PC-3 (cell line): ENCODE results near the gene GPBP1. TPM values are rescaled to one million over a fixed set of nuclear protein-coding genes. Genes with fewer than 3 reads are reported as not detected.
"Not testable (repeated sequence)": the region's sequence is repeated elsewhere in the genome, so short reads cannot be mapped to it uniquely, and the experiment has no call there.

Source experiments
- ATAC-seq: fragments of 200-7000 bp; cut with Tn5 transposase; 2 replicates; pipeline ENCODE4 v1.9.1; 2020; ENCODE audit warnings: mild to moderate bottlenecking, moderate library complexity
- BruUV-seq: library from RNA; stranded (reverse); fragments of 400-500 nt; replicated peaks from 2 replicates; lab custom pipeline; 2021; lab: Mats Ljungman, UMichigan
- CTCF ChIA-PET: fragments of 300-600 bp; sonication (Branson Sonifier 250); formaldehyde crosslinking; loops from one replicate; lab custom pipeline; 2022; ENCODE audit warnings: antibody characterized with exemption; lab: Charles Lee
- POLR2A ChIA-PET: fragments of 300-600 bp; sonication (Branson Sonifier 250); formaldehyde crosslinking; loops from one replicate; lab custom pipeline; 2022; ENCODE audit warnings: antibody characterized with exemption; ENCODE audit not compliant: unreplicated experiment; lab: Charles Lee
- DNase-seq: peaks from one replicate; pipeline ENCODE4 v3.0.0-alpha.2; 2015
- H2AFZ ChIP-seq: fragments of 300-600 bp; sonication (generic); 2 replicates; pipeline ENCODE4 v1.6.0; 2016; ENCODE audit warnings: antibody characterized with exemption, low read length
- H3F3A ChIP-seq: fragments of 300-600 bp; sonication (generic); one replicate; pipeline ENCODE4 v1.6.0; 2017; ENCODE audit warnings: antibody characterized with exemption, low read length, control low read depth, mild to moderate bottlenecking; ENCODE audit not compliant: unreplicated experiment
- H3K27ac ChIP-seq: fragments of 300-600 bp; sonication (generic); 2 replicates; pipeline ENCODE4 v1.5.1; 2016; ENCODE audit warnings: mild to moderate bottlenecking, low read length
- H3K27me3 ChIP-seq: fragments of 300-600 bp; sonication (generic); 2 replicates; pipeline ENCODE4 v1.6.1; 2016; ENCODE audit warnings: low read length, mixed read lengths
- H3K36me3 ChIP-seq: fragments of 300-600 bp; sonication (generic); 2 replicates; pipeline ENCODE4 v1.6.1; 2016; ENCODE audit warnings: low read depth, mixed run types, low read length, mixed read lengths
- H3K4me1 ChIP-seq: fragments of 300-600 bp; sonication (generic); 2 replicates; pipeline ENCODE4 v1.5.1; 2016; ENCODE audit warnings: low read length; ENCODE audit not compliant: insufficient read depth
- H3K4me2 ChIP-seq: fragments of 300-600 bp; sonication (generic); 2 replicates; pipeline ENCODE4 v1.6.0; 2016; ENCODE audit warnings: low read length
- H3K4me3 ChIP-seq: fragments of 300-600 bp; sonication (generic); 2 replicates; pipeline ENCODE4 v1.5.1; 2016; ENCODE audit warnings: mild to moderate bottlenecking, low read length, mixed read lengths
- H3K79me2 ChIP-seq: fragments of 300-600 bp; sonication (generic); 2 replicates; pipeline ENCODE4 v1.6.1; 2017; ENCODE audit warnings: low read length, mixed read lengths
- H3K9ac ChIP-seq: fragments of 300-600 bp; sonication (generic); 2 replicates; pipeline ENCODE4 v1.6.0; 2016; ENCODE audit warnings: mild to moderate bottlenecking, low read length
- H3K9me2 ChIP-seq: fragments of 300-600 bp; sonication (generic); replicated peaks from 2 replicates; pipeline ENCODE4 v1.6.1; 2016; ENCODE audit warnings: mixed run types, low read length, mixed read lengths
- H3K9me3 ChIP-seq: fragments of 300-600 bp; sonication (generic); 2 replicates; pipeline ENCODE4 v1.6.1; 2016; ENCODE audit warnings: low read length, mixed read lengths
- H4K20me1 ChIP-seq: fragments of 300-600 bp; sonication (generic); 2 replicates; pipeline ENCODE4 v1.6.1; 2016; ENCODE audit warnings: low read length, mixed read lengths
- CTCF ChIP-seq: fragments of 300-600 bp; sonication (generic); conservative IDR thresholded peaks from 2 replicates; pipeline ENCODE4 v1.5.1; 2017; ENCODE audit warnings: antibody characterized with exemption, low read depth, mild to moderate bottlenecking, low read length
- EZH2 ChIP-seq: fragments of 300-600 bp; sonication (generic); IDR thresholded peaks from one replicate; pipeline ENCODE4 v1.6.1; 2017; ENCODE audit warnings: antibody characterized with exemption, mild to moderate bottlenecking, low read length; ENCODE audit not compliant: unreplicated experiment
- EZH2phosphoT487 ChIP-seq: fragments of 300-600 bp; sonication (generic); IDR thresholded peaks from 2 replicates; pipeline ENCODE4 v1.6.1; 2018; ENCODE audit warnings: mild to moderate bottlenecking, antibody characterized with exemption, low read length, borderline replicate concordance
- intact Hi-C: fragments of 100-400 bp; cut with micrococcal nuclease; formaldehyde crosslinking; loops from 2 replicates; pipeline ENCODE4 v1.9.0; 2023
- total RNA-seq: library from RNA; depleted of rRNA; stranded (reverse); fragments of >200 nt; gene quantifications from 2 replicates; pipeline ENCODE4 v1.2.3, GENCODE V29; 2014

GPBP1 gene
- total RNA-seq, 1 experiment from 2014 or later, result 31.8 TPM

DNA sequence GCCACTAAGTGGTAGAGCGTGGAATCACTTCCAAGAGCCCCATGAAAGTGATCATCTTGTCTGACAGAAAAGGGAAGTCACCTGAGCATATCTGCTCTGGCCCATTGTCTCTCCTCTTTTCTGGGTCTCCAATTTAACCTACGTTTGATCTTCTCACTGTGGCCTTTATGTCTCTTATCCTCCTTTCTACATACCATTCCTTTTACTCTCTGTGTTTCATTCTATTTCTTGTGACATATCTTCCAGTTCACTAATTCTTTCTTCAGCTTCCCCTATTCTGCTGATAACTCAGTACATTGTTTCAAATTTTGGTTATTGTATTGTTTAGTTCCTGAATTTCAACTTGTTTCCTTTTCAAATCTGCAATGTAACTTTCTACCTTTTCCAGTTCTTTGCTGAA lies 132.5 kb downstream of the GPBP1 start:
- H3K36me3 ChIP-seq, result no peaks in the 10 kb centered on the region
- no peak for ATAC-seq

GRCh38 chr5:57307516-57307915 lies 133.7 kb downstream of the GPBP1 start:
- ATAC-seq, result no peak
- Histone ChIP-seq H3K4me2 (no peak overlapping the region), H4K20me1 (no peaks in the 10 kb centered on the region), H3K27me3 (no peaks in the 10 kb centered on the region), H3K36me3 (no peaks in the 10 kb centered on the region), H3K79me2 (no peaks in the 10 kb centered on the region), H3K9ac (no peak overlapping the region), H3K9me3 (no peaks in the 10 kb centered on the region), H3K4me3 (no peak overlapping the region), H3K9me2 (no peaks in the 10 kb centered on the region), H2AFZ (no peak overlapping the region), H3K27ac (no peak overlapping the region), H3F3A (no peaks in the 10 kb centered on the region), H3K4me1 (peaks cover 2% of the 10 kb centered on the region)
- no peak for DNase-seq
- intact Hi-C loops, result no loop called here
- TF ChIP-seq EZH2 (no peak), EZH2phosphoT487 (no peak), CTCF (no peak)
- POLR2A ChIA-PET, result no interaction called here
- BruUV-seq, result no TSS peak
- CTCF ChIA-PET, result no interaction called here

More for the DNA sequence above, 132.5 kb downstream of the GPBP1 start:
- intact Hi-C loops, result no loop called here
- no TSS peak for BruUV-seq
- Histone ChIP-seq H3K9me2 (no peaks in the 10 kb centered on the region), H3K9ac (no peak overlapping the region), H3K4me2 (no peak overlapping the region), H2AFZ (no peak overlapping the region), H3K4me3 (no peak overlapping the region), H4K20me1 (no peaks in the 10 kb centered on the region), H3F3A (no peaks in the 10 kb centered on the region), H3K27me3 (no peaks in the 10 kb centered on the region), H3K27ac (no peak overlapping the region), H3K4me1 (peaks cover 13% of the 10 kb centered on the region), H3K9me3 (no peaks in the 10 kb centered on the region), H3K79me2 (no peaks in the 10 kb centered on the region)
- DNase-seq, result no peak
- TF ChIP-seq EZH2 (no peak), EZH2phosphoT487 (no peak), CTCF (no peak)
- ChIA-PET CTCF (no interaction called here), POLR2A (no interaction called here)

GRCh38 chr5:57309022-57309421 lies 135.2 kb downstream of the GPBP1 start:
- H3K9me2 ChIP-seq, H4K20me1 ChIP-seq, H3K9me3 ChIP-seq, H3K36me3 ChIP-seq, H3K27ac ChIP-seq, H3K4me3 ChIP-seq, H3K9ac ChIP-seq, POLR2A ChIA-PET, H2AFZ ChIP-seq, H3K4me1 ChIP-seq, DNase-seq, H3K4me2 ChIP-seq, H3K27me3 ChIP-seq, H3F3A ChIP-seq, BruUV-seq, H3K79me2 ChIP-seq, intact Hi-C loops, CTCF ChIA-PET, ATAC-seq: not testable (repeated sequence)
